GM19099 (cell line): Measurements from ENCODE around the gene STOX2.

Experiments
- POLR2A ChIP-seq: IDR thresholded peaks from 3 replicates; pipeline ENCODE4 v1.6.1; 2011; ENCODE audit warnings: low read depth; ENCODE audit not compliant: insufficient read length; ENCODE audit errors: extremely low read depth

The STOX2 gene

DNA sequence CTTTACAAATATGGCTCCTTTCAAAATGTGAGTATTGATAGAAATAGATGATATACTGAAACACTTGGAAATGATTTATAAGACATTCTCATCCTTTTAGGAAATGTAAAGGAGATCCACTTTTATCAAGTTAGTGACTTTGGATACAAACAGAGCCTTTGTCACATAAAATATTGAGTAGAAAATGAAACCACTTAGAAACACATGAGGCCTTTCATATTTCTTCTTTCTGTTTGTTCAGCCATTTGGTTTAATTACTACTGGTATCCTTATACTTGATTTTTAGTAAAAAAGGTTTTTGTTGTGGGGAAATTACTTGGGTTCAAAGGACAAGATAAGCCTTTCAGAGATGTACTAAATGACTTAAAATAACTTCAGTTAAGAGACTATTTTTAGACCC is 4.1 kb downstream of the STOX2 start:
- TF ChIP-seq POLR2A = no peak

DNA sequence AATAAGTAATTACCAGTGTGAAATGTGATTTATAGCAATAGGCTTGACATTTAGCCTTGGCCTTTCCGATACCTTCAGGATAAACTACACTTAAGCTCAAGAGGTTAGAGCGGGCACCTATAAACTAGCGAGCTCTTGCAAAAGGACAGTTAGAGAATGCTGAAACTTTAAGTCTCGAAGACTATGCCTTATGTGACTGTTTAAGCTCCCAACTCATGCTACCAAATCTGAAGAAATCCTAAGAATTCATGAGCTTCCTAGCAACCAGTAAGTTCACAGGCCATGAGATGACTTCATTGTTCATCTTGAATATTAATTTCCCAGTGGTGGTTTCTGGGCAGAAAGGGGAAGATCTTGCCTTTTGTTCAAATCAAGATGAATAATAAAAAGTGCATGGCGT is 4.7 kb downstream of the STOX2 start:
- TF ChIP-seq POLR2A = no peak

DNA sequence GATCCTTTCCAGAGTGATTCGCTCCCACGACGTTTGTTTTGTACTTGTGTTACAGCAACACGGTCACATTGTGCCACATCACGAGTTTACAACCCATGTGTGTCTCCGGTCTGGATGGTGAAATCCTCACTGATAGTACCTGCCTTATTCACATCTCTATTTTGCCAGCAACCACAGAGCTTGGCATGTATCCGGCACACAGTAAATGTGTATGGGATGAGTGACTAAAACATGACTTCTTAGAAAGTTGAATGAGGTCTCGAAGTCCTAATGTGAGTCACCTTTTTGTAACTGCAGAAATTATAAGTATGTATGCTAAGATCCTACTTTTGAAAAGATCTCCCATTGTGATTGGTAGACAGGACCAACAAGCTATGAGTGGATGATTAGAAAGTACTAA is 7.5 kb downstream of the STOX2 start:
- TF ChIP-seq POLR2A = no peak

DNA sequence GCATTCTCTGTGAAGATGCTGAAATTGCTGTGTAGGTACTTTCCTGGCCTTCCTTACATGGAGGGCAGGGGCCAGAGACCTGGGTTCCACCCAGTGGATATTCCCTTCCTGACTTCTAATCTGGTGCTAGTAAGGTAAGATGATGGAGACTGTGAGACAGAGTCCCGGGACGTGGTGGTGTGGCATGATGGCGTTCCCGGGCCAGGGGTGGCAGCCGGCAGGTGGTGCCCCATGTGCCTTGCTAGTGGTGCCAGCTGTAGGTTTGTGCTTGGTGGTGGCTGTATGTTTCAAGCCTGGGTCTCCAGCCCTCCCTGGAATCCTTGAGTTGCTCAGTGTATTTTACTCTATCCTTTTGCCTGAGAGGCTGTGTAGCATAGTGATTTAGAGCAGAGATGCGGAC is 10.9 kb downstream of the STOX2 start:
- no peak for TF ChIP-seq POLR2A

DNA sequence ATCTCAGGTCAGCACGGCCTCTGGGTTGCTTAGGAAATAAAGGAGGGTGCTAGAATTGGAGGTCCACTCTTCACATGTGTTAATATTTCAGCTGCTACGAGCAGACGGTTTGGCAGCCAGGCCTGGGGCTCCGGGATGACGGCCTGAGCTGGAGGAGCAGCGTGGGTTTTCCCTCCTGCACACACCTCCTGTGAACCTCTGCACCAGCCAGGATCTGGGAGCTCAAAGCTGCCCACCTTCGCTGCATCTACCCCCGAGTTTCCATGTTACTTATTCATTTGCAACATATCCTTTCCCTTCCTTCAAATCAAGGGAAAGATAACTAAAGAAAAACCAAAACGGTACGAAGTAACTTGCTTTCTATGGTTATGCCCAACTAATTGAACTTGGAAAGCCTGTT is 13.6 kb downstream of the STOX2 start:
- no peak for TF ChIP-seq POLR2A

DNA sequence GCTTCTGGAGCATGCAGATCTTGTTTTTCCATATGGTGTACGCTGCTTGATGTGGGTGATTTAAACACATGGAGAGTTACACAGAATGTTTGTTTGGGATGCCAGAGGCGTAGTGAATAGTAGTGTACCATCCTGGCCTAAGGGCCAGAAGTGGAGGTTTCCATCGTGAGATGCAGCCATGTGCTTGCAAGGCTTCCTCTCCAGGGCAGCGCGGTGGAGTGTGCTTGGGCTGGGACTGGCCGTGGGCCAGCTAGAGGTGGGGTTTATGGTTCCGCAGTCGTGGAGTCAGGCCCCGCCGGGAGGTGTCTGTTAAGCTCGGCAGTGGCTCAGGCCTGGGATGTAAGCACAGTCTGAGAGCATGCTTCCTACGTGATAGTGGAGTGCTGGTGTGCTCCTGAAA is 14.0 kb downstream of the STOX2 start:
- no peak for TF ChIP-seq POLR2A

DNA sequence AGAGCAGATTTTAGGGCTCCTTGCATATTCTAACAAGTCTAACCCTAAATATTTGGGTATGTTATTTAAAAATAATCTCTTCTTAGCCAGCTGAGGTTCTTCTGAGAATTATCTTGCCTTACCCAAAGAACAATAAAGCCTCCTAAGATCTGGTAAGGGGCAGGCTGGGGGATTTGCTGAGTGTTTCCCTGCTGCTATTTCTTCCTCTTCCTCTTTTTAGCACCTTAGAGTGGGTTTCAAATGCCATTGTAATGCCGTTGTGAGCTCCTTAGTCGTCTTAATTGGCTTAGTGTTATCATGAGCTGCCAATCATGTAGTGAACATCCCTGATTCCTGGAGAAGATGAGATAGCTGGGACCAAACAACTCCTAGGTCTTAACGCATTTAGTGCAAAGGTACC is 15.4 kb downstream of the STOX2 start:
- TF ChIP-seq POLR2A = no peak

DNA sequence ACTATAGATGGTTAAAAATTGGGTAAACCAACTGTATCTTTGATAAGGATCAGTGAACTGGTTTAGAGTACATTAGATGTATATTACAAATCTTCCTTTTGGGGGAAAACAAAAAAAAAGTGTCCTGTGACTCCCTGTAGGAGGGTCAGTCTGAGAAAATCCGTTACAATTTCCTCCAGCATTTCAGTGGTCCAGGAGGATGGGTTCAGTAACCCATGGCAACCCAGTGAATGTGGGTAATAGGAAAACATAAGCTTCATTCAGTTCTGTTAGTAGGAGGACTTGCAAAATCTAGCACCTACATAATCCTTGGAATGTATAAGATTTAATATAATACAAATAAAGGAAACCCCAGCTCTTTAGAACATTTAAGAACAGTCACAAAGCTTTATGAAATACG is 16.2 kb downstream of the STOX2 start:
- no peak for TF ChIP-seq POLR2A

DNA sequence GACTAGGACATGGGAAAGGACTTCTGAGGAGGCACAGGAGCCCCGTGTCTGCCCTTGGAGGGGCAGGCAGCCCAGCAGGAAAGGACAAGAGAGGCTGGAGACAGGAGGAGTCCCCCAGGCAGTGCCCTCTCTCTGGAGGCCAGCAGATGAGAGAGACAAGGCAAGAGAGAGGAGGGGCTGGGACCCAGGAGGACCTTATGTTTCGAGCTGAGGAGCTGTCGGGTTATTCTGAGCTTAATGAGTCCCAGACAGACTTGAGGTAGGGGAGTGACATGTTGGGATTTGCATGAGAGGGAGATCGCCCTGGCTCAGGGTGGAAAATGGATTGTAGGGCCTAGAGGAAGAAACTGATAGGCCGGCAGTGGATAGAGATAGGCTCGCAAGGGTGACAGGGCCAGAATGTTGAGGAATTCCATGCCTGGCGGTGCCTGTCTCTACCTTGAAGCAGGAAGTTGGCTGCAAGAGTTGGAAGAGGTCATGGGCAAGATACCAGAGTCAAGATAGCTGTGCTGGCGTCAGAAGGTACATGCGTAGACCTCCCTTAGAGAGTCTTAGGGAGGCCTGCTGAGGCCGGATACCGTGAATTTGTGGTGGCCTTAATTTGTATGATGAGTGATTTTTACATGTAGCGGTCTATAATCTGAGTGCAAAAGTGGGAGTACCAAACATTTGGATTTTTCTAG is 19.4 kb downstream of the STOX2 start:
- TF ChIP-seq POLR2A = no peak

DNA sequence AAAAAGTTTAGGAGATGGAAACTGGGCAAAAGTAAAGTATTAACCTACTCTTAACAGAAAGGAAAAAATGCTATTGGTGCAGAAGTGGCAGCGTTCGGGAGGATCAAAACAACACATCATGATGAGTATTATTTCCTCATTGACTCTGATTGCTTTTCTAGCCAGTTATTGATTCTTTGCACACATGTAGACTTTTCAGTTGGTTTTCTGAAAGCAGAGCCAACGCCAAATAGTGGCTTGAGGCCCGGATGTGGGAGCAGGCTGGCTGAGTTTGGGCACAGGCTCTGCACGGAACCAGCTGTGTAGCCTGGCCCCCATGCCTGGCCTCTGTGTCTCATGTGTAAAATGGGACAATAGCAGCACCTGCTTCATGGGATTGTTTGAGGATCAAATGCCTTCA is 21.8 kb downstream of the STOX2 start:
- no peak for TF ChIP-seq POLR2A

DNA sequence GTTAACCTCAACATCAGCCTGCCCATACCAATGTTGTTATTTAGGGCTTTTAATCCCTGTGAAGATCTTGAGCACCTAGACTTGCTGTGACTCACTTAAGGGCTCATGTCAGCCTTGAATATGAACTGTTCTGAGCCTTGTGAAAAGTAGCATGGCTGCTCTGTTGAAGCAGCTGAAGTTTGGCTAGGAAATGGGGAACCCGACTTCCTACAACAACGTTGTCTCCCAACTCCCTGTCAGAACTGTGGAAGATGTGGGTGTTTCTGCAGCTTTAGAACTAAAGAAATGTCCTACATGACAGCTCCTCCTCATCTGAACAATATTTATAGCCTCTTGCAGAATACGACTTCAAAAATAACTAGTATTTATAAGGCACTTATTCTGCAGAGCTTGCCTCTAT is 27.5 kb downstream of the STOX2 start:
- no peak for TF ChIP-seq POLR2A

DNA sequence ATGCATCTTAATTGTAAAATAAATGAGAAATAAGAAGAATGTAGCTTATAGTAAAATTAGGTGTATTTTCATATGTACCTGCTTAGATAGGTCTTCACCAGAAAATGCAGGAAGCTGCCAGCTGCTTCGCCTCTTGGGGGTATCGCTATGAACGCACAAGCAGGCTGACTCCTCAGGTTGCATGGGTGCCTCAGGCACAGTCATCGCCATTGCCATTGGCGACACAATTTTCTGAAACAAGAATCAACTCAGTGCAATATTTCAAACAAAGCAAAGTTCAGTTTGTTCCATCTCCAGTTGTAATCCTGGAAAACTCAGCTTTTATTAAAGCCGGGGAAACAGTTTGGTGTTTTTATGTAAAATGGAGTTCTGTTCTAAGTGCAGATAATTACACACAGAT is 29.7 kb downstream of the STOX2 start:
- TF ChIP-seq POLR2A = no peak

DNA sequence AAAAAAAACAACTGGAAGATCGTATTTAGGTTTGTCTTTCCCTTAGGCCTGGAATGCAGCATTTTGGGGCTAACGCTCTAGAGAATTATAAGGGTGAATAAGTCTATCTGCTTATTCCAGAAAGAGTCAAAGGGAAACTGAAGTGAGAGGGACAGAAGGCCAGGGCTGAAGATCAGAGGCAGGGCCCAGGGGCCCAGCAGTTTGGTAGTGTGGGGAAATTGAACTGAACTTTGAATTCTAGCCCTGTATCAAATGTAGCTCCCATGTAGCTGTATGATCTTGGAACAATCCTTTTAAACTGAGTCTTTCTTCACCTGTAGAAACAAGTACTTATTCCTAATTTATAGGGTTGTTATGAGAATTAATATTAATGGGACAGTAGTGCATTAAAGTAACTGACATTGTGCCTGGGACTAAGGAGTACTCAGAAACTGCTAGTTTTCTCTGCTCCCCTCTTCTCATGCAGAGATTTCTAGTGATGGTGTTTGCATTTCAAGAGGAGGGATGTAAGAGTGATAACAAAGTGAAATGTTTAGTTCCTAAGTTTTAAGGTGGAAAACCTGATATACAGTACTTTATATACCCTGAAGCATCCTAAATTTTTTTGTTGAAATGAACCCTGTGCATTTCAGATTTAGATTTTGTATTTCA is 30.4 kb downstream of the STOX2 start:
- no peak for TF ChIP-seq POLR2A

DNA sequence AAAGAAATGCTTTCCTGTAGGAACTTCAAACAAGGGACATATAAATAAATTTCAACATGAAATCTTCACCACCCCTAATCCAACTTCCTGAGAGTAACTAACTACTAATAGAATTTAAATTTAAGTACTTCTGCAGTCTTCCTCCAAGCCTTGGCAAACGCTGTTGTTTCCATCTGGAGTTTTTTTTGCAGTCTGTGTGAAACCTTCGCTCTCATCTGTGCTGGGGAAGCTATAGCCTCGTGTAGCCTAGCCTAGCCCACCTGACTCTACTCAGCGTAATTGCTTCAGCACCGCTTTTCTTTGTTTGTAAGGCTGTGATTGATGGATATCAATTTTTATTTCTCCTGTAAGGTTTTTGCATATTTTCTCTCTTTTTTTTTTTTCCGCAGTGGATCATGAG is 30.9 kb downstream of the STOX2 start:
- TF ChIP-seq POLR2A = no peak

DNA sequence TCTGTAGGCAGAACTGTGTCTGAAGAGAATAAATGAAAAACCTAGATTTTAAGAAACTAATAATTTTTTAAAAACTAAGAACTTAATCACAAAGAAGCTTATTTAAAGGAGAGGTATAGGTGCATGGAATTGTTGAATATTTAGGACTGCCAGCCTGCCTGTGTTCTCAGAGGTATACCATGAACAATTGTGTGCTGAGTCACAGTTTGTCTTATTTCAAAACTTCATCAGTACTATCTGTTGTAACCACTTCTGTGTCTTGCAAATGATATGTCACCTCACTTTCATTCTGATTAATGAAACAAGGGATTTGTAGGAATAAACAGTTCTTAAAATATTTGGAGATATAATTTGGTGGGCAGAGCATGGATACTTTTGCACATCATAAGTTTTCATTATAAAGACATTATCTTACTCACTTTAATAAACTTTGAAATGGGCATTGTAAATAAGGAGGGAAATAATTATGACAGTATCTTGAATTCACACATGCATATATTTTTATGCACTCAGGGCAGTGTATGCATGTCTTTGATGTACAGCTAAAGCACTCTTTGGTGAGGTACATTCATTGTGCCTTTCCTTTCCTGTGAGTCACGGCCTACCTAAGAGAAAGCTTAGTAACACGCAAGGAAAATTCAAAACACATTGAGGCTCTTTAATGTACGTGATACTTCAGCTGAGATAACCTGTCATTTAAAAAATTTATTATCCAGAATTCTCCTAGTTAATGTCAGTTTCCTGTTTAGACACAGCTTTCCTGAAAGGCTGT is 31.7 kb downstream of the STOX2 start:
- no peak for TF ChIP-seq POLR2A

DNA sequence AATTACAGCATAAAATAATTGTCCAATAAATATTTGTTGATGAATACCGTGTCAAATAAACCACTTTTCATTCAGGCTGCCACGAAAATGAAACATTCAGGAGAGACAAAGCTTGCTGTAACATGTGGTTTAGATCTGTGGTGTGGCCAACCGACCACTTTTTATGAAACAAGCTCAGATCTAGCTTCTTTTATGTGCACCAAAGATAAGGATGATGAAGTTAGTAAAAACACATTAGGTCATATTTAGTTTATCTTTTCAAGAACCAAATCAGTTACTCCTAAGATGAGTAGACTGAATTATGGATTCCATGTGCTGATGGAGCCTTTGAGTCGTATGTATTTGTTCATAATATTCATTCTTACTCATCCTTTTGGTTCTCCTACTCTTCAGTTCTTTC is 35.8 kb downstream of the STOX2 start:
- TF ChIP-seq POLR2A = no peak

DNA sequence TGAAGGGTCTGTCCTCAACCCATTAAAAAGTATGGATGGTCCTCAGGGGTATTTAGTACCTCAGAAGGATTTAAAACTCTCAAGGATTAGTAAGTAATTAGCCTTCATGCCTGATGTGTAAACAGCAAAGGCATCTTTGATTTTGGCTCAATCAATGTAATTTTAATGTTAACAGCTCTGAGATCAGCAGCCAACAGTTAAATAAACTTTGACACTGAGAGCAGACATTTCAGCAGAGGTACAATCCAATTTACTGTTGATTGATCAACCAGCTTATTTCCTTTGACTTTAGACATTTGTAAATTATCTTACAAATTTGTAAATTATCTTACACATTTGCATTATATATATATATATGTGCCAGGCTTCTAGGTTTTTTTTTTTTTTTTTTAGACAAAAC is 36.9 kb downstream of the STOX2 start:
- TF ChIP-seq POLR2A = no peak

DNA sequence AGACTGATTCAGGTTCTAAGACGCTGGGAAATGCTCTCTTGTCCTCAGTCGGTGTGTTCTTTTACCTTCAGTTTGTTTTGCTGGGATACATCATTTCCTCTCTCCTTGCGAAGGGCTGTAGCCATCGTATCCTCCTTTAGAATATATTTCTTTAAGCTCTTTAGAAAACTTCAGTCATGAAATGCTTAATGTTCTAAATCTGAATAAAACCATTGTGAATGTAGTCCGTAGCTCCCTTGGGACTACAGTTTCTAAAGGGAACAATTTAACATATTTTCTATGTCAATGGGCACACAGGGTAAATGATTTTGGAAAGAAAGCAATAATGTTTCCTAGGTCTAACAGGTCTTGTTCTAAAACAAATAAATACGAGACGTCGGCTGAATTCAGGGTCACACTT is 40.6 kb downstream of the STOX2 start:
- TF ChIP-seq POLR2A = no peak
